Activated naive CD4-positive, alpha-beta T cell treated with anti-CD3 and anti-CD28 coated beads, Interleukin-2, amount 50 U/mL, for 72 hours (primary cell): ENCODE results near the gene TSSK3. TPM values are rescaled to one million over a fixed set of nuclear protein-coding genes. Genes with fewer than 3 reads are reported as not detected.
"Not testable (repeated sequence)": the region's sequence is repeated elsewhere in the genome, so short reads cannot be mapped to it uniquely, and the experiment has no call there.

ENCODE experiments used
- ATAC-seq, 2 donors: fragments of 150-1000 bp; cut with Tn5 transposase; 2 replicates each; pipeline ENCODE4 v1.10.0; 2021; ENCODE audit warnings: mild to moderate bottlenecking in 2 of 2, moderate library complexity in 2 of 2
- DNase-seq, 2 donors: peaks; one replicate each; pipeline ENCODE4 v3.0.0; 2021 to 2022; ENCODE audit warnings: low spot score in 2 of 2
- H3K27ac Mint-ChIP-seq, 2 donors: one replicate each; pipeline ENCODE4 v1.8.0; 2022; ENCODE audit warnings: mild to moderate bottlenecking in 2 of 2, mixed read lengths in 2 of 2
- H3K36me3 Mint-ChIP-seq, 2 donors: one replicate each; pipeline ENCODE4 v1.8.0; 2022; ENCODE audit warnings: mixed read lengths in 2 of 2
- H3K9me3 Mint-ChIP-seq, 2 donors: one replicate each; pipeline ENCODE4 v1.8.0; 2022; ENCODE audit warnings: mixed read lengths in 2 of 2
- total RNA-seq, 2 donors: library from RNA; stranded (reverse); gene quantifications; one replicate each; pipeline ENCODE4 v1.2.3, GENCODE V29; 2022

Gene TSSK3
- total RNA-seq, 2 donors from 2014 or later, result 1.2 to 1.7 TPM

GRCh38 chr1:32376199-32376598 is 13.9 kb downstream of the TSSK3 start:
- Mint-ChIP-seq H3K36me3 (peaks cover 0 to 4% of the 10 kb centered on the region in 2 donors), H3K9me3 (no peaks in the 10 kb centered on the region), H3K27ac (no peak overlapping the region)
- ATAC-seq, result no peak
- DNase-seq, result no peak

- Mint-ChIP-seq H3K36me3 (peaks cover 0 to 4% of the 10 kb centered on the region in 2 donors), H3K9me3 (no peaks in the 10 kb centered on the region), H3K27ac (peak overlapping the region in 1 of 2 donors; percentile 31)
- DNase-seq (no peak), ATAC-seq (no peak)
Observed at GRCh38 chr1:32377541-32378220, 15.3 kb downstream of the TSSK3 start.

GRCh38 chr1:32380057-32380456 is 17.7 kb downstream of the TSSK3 start:
- Mint-ChIP-seq H3K27ac (peak overlapping the region; percentile 11 to 34), H3K36me3 (peaks cover 0 to 4% of the 10 kb centered on the region in 2 donors), H3K9me3 (no peaks in the 10 kb centered on the region)
- ATAC-seq (no peak), DNase-seq (no peak)

GRCh38 chr1:32386676-32387392 is 24.5 kb downstream of the TSSK3 start:
- no peaks in the 10 kb centered on the region for H3K9me3 Mint-ChIP-seq
- no peaks in the 10 kb centered on the region for H3K36me3 Mint-ChIP-seq
- peak overlapping the region; percentile 31 to 41 for H3K27ac Mint-ChIP-seq
- DNase-seq, result no peak
- ATAC-seq, result peak in 1 of 2 donors; percentile 36

- peaks cover 0 to under 1% of the 10 kb centered on the region in 2 donors for H3K36me3 Mint-ChIP-seq
- H3K27ac Mint-ChIP-seq, result no peak overlapping the region
- no peak for ATAC-seq
- H3K9me3 Mint-ChIP-seq, result no peaks in the 10 kb centered on the region
- no peak for DNase-seq
Observed at GRCh38 chr1:32388641-32389040, 26.3 kb downstream of the TSSK3 start.

GRCh38 chr1:32390904-32391870 is 28.8 kb downstream of the TSSK3 start:
- H3K9me3 Mint-ChIP-seq, result no peaks in the 10 kb centered on the region
- no peak overlapping the region for H3K27ac Mint-ChIP-seq
- no peak for ATAC-seq
- peaks cover 7 to 8% of the 10 kb centered on the region in 2 donors for H3K36me3 Mint-ChIP-seq
- DNase-seq, result no peak

GRCh38 chr1:32392325-32392724 is 30.0 kb downstream of the TSSK3 start:
- no peaks in the 10 kb centered on the region for H3K9me3 Mint-ChIP-seq
- DNase-seq (no peak), ATAC-seq (no peak)
- peak overlapping the region in 1 of 2 donors; percentile 31 for H3K27ac Mint-ChIP-seq
- H3K36me3 Mint-ChIP-seq, result peaks cover 7 to 8% of the 10 kb centered on the region in 2 donors

- DNase-seq, result no peak
- Mint-ChIP-seq H3K27ac (peak overlapping the region; percentile 93 to 100), H3K9me3 (no peaks in the 10 kb centered on the region), H3K36me3 (peaks cover 7 to 8% of the 10 kb centered on the region in 2 donors)
- ATAC-seq, result peak in 1 of 2 donors; percentile 11
Observed at GRCh38 chr1:32393136-32393535, 30.8 kb downstream of the TSSK3 start.

- peak; percentile 17 to 20 for ATAC-seq
- DNase-seq, result no peak
- peaks cover 7 to 8% of the 10 kb centered on the region in 2 donors for H3K36me3 Mint-ChIP-seq
- no peaks in the 10 kb centered on the region for H3K9me3 Mint-ChIP-seq
- peak overlapping the region; percentile 93 to 100 for H3K27ac Mint-ChIP-seq
Observed at GRCh38 chr1:32393832-32394140, 31.4 kb downstream of the TSSK3 start.

GRCh38 chr1:32394141-32394889 is 32.0 kb downstream of the TSSK3 start, which contains the start of gene BSDC1:
BSDC1 (minus strand) TSS chr1:32394441; CDS start chr1:32394414, 27 bp downstream.
- DNase-seq, result peak; percentile 97 to 99
- ATAC-seq, result peak; percentile 97
- Mint-ChIP-seq H3K27ac (peak within 1 kb of the TSS; percentile 93 to 100), H3K9me3 (no peaks in the 10 kb centered on the region), H3K36me3 (peaks cover 7 to 8% of the 10 kb centered on the region in 2 donors)

GRCh38 chr1:32394890-32395432 is 32.6 kb downstream of the TSSK3 start:
- peaks cover 7 to 8% of the 10 kb centered on the region in 2 donors for H3K36me3 Mint-ChIP-seq
- DNase-seq (no peak), ATAC-seq (no peak)
- no peaks in the 10 kb centered on the region for H3K9me3 Mint-ChIP-seq
- peak overlapping the region; percentile 93 to 100 for H3K27ac Mint-ChIP-seq

GRCh38 chr1:32396524-32396923 is 34.2 kb downstream of the TSSK3 start:
- DNase-seq, H3K27ac Mint-ChIP-seq, H3K9me3 Mint-ChIP-seq, ATAC-seq, H3K36me3 Mint-ChIP-seq: not testable (repeated sequence)

GRCh38 chr1:32398401-32398800 is 36.1 kb downstream of the TSSK3 start:
- no peak for ATAC-seq
- H3K36me3 Mint-ChIP-seq, result peaks cover 7 to 8% of the 10 kb centered on the region in 2 donors
- no peak for DNase-seq
- no peak overlapping the region for H3K27ac Mint-ChIP-seq
- H3K9me3 Mint-ChIP-seq, result no peaks in the 10 kb centered on the region

GRCh38 chr1:32399843-32400242 is 37.5 kb downstream of the TSSK3 start:
- Mint-ChIP-seq H3K36me3 (no peaks in the 10 kb centered on the region), H3K9me3 (no peaks in the 10 kb centered on the region), H3K27ac (no peak overlapping the region)
- no peak for DNase-seq
- ATAC-seq, result no peak

GRCh38 chr1:32400876-32401631 is 38.7 kb downstream of the TSSK3 start:
- DNase-seq (peak; percentile 61 to 64), ATAC-seq (peak; percentile 84 to 92)
- H3K27ac Mint-ChIP-seq, result no peak overlapping the region
- no peaks in the 10 kb centered on the region for H3K36me3 Mint-ChIP-seq
- H3K9me3 Mint-ChIP-seq, result no peaks in the 10 kb centered on the region
